Measurements from ENCODE around the gene SLC39A3.

Gene SLC39A3

DNA sequence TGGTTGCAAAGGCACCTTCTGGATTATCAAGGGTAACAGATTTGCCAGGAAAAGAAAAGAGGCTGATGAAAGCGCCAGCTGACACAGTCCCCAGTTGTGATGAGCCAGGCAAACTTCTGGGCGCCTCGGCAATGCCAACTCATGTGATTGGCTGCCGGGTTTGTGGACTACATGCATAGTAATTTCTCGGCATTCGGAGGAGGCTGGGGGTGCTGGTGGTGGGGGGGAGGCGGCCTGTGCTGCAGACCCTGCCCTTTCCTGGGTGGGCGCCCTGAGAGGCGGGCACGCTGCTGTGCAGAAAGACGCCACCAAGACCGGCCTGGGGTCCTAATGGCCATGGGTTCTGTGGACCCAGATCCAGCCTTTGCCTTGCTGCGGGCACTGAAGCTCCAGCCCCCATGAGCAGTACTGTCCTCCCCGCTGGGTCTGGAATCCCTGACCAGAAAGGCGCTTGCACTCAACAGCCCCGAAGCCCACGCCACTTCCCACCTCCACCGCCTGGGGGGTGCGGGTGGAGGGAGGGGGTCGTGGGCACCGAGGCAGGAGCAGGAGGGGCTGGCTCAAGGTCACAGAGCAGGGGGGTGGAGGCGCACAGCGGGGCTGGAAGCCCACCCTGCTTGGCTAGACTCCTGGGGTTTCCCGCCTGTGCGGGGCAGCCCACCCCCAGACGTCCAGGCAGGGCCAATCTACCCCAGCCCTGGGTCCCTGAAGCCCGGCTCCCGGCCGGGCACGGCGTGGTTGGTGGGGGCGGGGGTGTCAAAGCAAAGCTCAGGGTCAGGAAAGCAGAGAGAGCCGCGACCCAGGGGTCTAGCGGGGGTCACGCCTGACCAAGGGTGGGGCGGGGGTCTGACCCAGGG lies 19.7 kb downstream of the SLC39A3 start:
- TF ChIP-seq CTCF (IDR thresholded peaks at IDR 0.05; ENCODE audit: borderline replicate concordance, control extremely low read depth, extremely low read depth, insufficient read depth, missing control alignments) = no peak
- in situ Hi-C loops (cut with MboI; ENCODE audit: low sequenced_read_pairs, unreplicated experiment) = no loop called here
- no peak for DNase-seq (ENCODE audit: low spot score)

DNA sequence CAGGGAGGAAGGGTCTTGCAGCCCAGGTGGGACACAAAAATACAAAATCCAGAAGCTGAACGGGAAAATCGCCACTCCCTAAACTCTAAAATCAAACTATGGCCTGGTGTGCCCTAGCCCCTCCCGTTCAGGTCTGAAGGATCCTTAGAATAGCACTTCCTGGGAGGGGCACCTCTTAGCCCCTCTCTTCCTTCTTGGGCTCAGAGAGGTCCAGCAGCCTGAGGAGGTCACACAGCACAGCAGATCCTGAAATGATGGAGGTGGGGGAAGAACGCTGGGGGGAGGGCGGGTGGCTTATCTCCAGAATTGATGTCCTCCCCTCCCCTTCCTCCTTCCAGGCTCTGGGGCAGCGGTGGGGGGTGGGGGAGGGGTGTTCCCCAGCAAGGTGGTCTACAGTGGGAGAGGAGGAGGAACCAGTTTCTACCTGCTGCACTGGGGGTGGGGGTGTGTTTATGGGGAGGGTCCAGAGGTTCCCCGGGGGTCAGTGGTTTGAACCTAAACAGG lies 20.5 kb downstream of the SLC39A3 start:
- in situ Hi-C loops (cut with MboI; ENCODE audit: low sequenced_read_pairs, unreplicated experiment) = no loop called here
- TF ChIP-seq CTCF (IDR thresholded peaks at IDR 0.05; ENCODE audit: borderline replicate concordance, control extremely low read depth, extremely low read depth, insufficient read depth, missing control alignments) = no peak
- no peak for DNase-seq (ENCODE audit: low spot score)

- TF ChIP-seq CTCF (IDR thresholded peaks at IDR 0.05; ENCODE audit: borderline replicate concordance, control extremely low read depth, extremely low read depth, insufficient read depth, missing control alignments) = no peak
- in situ Hi-C loops (cut with MboI; ENCODE audit: low sequenced_read_pairs, unreplicated experiment) = no loop called here
- DNase-seq (ENCODE audit: low spot score) = no peak
Measured at GRCh38 chr19:2717638-2718541, 21.9 kb downstream of the SLC39A3 start.

DNA sequence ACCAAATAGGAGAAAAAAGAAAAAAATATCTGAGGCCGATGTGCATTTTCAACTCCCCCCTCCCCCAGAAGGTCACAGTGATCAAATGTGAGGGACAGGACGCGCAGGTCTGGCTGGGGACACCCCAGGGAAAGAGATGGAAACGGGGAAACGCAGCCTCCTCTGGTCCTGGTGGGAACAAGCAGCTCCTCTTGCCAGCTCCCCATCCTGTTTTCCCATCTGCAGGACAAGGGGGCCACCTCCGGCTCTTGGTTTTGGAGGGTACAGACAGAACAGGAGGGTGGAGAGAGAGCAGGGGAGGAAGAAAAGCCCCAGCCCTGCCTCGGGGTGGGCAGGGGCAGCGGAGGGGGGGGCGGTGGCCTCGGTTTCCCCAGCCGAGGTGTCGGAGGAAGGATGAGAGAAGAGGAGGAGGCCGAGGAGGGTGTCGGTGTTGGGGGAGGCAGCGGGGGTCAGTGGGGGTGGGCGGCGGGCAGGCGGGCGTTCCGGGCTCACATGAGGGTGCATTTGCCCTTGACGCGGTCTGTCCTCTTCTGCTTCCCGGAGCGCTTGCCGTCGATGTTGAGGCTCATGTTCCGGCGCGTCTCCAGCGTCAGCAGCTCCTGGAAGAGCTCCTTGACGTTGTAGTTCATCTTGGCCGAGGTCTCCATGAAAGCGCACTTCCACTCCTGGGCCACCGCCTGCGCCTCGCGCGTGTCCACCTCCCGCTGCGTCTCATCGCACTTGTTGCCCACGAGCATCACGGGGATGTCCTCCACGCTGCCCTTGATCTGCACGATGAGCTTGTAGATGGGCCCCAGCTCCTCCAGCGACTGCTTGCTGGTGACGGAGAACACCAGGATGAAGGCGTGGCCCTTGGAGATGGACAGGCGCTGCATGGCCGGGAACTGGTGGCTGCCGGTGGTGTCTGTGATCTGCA lies 22.8 kb downstream of the SLC39A3 start:
- TF ChIP-seq CTCF (IDR thresholded peaks at IDR 0.05; ENCODE audit: borderline replicate concordance, control extremely low read depth, extremely low read depth, insufficient read depth, missing control alignments) = no peak
- in situ Hi-C loops (cut with MboI; ENCODE audit: low sequenced_read_pairs, unreplicated experiment) = no loop called here

GRCh38 chr19:2716275-2716650 lies 23.6 kb downstream of the SLC39A3 start:
- in situ Hi-C loops (cut with MboI; ENCODE audit: low sequenced_read_pairs, unreplicated experiment) = no loop called here
- DNase-seq (ENCODE audit: low spot score) = no peak
- no peak for TF ChIP-seq CTCF (IDR thresholded peaks at IDR 0.05; ENCODE audit: borderline replicate concordance, control extremely low read depth, extremely low read depth, insufficient read depth, missing control alignments)

More for the DNA sequence above, 22.8 kb downstream of the SLC39A3 start:
- no peak for DNase-seq (ENCODE audit: low spot score)
